NCI-H446 treated with DMSO at 0.1 percent for 48 hours (cell line): ENCODE measurements around the gene NDUFAF5.
"Not testable (repeated sequence)": the region's sequence is repeated elsewhere in the genome, so short reads cannot be mapped to it uniquely, and the experiment has no call there.

ENCODE experiments used
- DNase-seq: peaks from one replicate; lab custom pipeline; 2025; lab: John Stamatoyannopoulos, UW

NDUFAF5 gene

GRCh38 chr20:13784893-13785715, at the start of gene NDUFAF5, which contains the start of gene ESF1:
Gene NDUFAF5, plus strand, starts transcription at chr20:13785028. Its CDS starts 41 bp downstream, at chr20:13785069.
Gene ESF1, minus strand, starts transcription at chr20:13784919. Its CDS starts 1,779 bp downstream, at chr20:13783140.
- peak; percentile 96 for DNase-seq

GRCh38 chr20:13735826-13736225, 49.0 kb upstream of the NDUFAF5 start:
- no peak for DNase-seq

- no peak for DNase-seq
Observed at GRCh38 chr20:13736436-13737191, 48.2 kb upstream of the NDUFAF5 start.

- not testable (repeated sequence) for DNase-seq
Observed at GRCh38 chr20:13738187-13738586, 46.6 kb upstream of the NDUFAF5 start.

- DNase-seq: no peak
Observed at GRCh38 chr20:13739731-13740649, 44.8 kb upstream of the NDUFAF5 start.

GRCh38 chr20:13741879-13742278, 42.9 kb upstream of the NDUFAF5 start:
- DNase-seq: no peak

GRCh38 chr20:13744352-13744751, 40.5 kb upstream of the NDUFAF5 start:
- DNase-seq: no peak

- no peak for DNase-seq
Observed at GRCh38 chr20:13745784-13746183, 39.0 kb upstream of the NDUFAF5 start.

- no peak for DNase-seq
Observed at GRCh38 chr20:13749811-13750210, 35.0 kb upstream of the NDUFAF5 start.

- DNase-seq: no peak
Observed at GRCh38 chr20:13753436-13754036, 31.3 kb upstream of the NDUFAF5 start.

GRCh38 chr20:13755809-13756208, 29.0 kb upstream of the NDUFAF5 start:
- DNase-seq: no peak

GRCh38 chr20:13756551-13756950, 28.3 kb upstream of the NDUFAF5 start:
- no peak for DNase-seq

GRCh38 chr20:13758884-13759283, 25.9 kb upstream of the NDUFAF5 start:
- DNase-seq: no peak

- DNase-seq: not testable (repeated sequence)
Observed at GRCh38 chr20:13760451-13760946, 24.3 kb upstream of the NDUFAF5 start.

GRCh38 chr20:13765299-13765698, 19.5 kb upstream of the NDUFAF5 start:
- no peak for DNase-seq

- DNase-seq: no peak
Observed at GRCh38 chr20:13765868-13766416, 18.9 kb upstream of the NDUFAF5 start.

GRCh38 chr20:13770141-13770540, 14.7 kb upstream of the NDUFAF5 start:
- DNase-seq: no peak

GRCh38 chr20:13771853-13772453, 12.9 kb upstream of the NDUFAF5 start:
- peak; percentile 12 for DNase-seq

- DNase-seq: no peak
Observed at GRCh38 chr20:13772529-13772928, 12.3 kb upstream of the NDUFAF5 start.

GRCh38 chr20:13775867-13776266, 9.0 kb upstream of the NDUFAF5 start:
- DNase-seq: no peak

- no peak for DNase-seq
Observed at GRCh38 chr20:13777171-13777601, 7.6 kb upstream of the NDUFAF5 start.
